WTC11 (cell line): ENCODE data around the gene CLSTN2. TPM values are rescaled to one million over a fixed set of nuclear protein-coding genes. Genes with fewer than 3 reads are reported as not detected.

ENCODE experiments used
- ATAC-seq: fragments of 200-7000 bp; cut with Tn5 transposase; 2 replicates; pipeline ENCODE4 v1.10.0; 2021; ENCODE audit warnings: mild to moderate bottlenecking, moderate library complexity
- CTCF ChIA-PET: fragments of 300-600 bp; sonication (Branson Sonifier 250); formaldehyde crosslinking; loops from one replicate; lab custom pipeline; 2021; ENCODE audit warnings: antibody characterized with exemption; lab: Charles Lee
- POLR2A ChIA-PET: fragments of 350-600 bp; sonication (Branson Sonifier 250); formaldehyde crosslinking; loops from one replicate; lab custom pipeline; 2021; ENCODE audit warnings: antibody characterized with exemption; lab: Charles Lee
- DNase-seq: peaks from one replicate; pipeline ENCODE4 v3.0.0; 2021; ENCODE audit warnings: low spot score
- H3K27ac Mint-ChIP-seq: 2 replicates; pipeline ENCODE4 v1.8.0; 2021; ENCODE audit warnings: mixed read lengths
- H3K27me3 Mint-ChIP-seq: 2 replicates; pipeline ENCODE4 v1.8.0; 2021; ENCODE audit warnings: low read depth, mild to moderate bottlenecking, moderate library complexity, mixed read lengths
- H3K36me3 Mint-ChIP-seq: 2 replicates; pipeline ENCODE4 v1.8.0; 2021; ENCODE audit warnings: mixed read lengths
- H3K4me1 Mint-ChIP-seq: 2 replicates; pipeline ENCODE4 v1.8.0; 2022; ENCODE audit warnings: mixed read lengths
- H3K4me3 Mint-ChIP-seq: 2 replicates; pipeline ENCODE4 v1.8.0; 2021; ENCODE audit warnings: mild to moderate bottlenecking, moderate library complexity, mixed read lengths
- H3K9me3 Mint-ChIP-seq: 2 replicates; pipeline ENCODE4 v1.8.0; 2021; ENCODE audit warnings: mixed read lengths
- CREB1 ChIP-seq: sonication (generic); formaldehyde crosslinking; IDR thresholded peaks from 2 replicates; pipeline ENCODE4 v1.8.0; 2023; ENCODE audit warnings: mild to moderate bottlenecking, missing genetic modification reagents
- FOXP1 ChIP-seq: sonication (generic); formaldehyde crosslinking; IDR thresholded peaks from 2 replicates; pipeline ENCODE4 v1.8.0; 2022; ENCODE audit warnings: missing genetic modification reagents, mild to moderate bottlenecking, moderate library complexity, borderline replicate concordance
- GRHL2 ChIP-seq: fragments of 250-450 bp; sonication (Bioruptor Pico); IDR thresholded peaks from 2 replicates; pipeline ENCODE4 v1.8.0; 2022; ENCODE audit warnings: mild to moderate bottlenecking, moderate library complexity; ENCODE audit not compliant: insufficient replicate concordance, severe bottlenecking
- HMGA2 ChIP-seq: fragments of 250-450 bp; sonication (Bioruptor Pico); IDR thresholded peaks from 2 replicates; pipeline ENCODE4 v1.4.0; 2021; ENCODE audit warnings: mild to moderate bottlenecking, moderate library complexity
- MYBL2 ChIP-seq: sonication (generic); formaldehyde crosslinking; IDR thresholded peaks from 2 replicates; pipeline ENCODE4 v1.8.1; 2023; ENCODE audit warnings: mild to moderate bottlenecking, moderate library complexity, missing genetic modification reagents
- NFE2L1 ChIP-seq: sonication (generic); formaldehyde crosslinking; IDR thresholded peaks from 2 replicates; pipeline ENCODE4 v1.8.1; 2023; ENCODE audit warnings: missing genetic modification reagents
- NR1H2 ChIP-seq: sonication (generic); formaldehyde crosslinking; IDR thresholded peaks from 2 replicates; pipeline ENCODE4 v1.9.0; 2021; ENCODE audit warnings: mild to moderate bottlenecking, moderate library complexity, missing genetic modification reagents
- TP53 ChIP-seq: sonication (generic); formaldehyde crosslinking; IDR thresholded peaks from 2 replicates; pipeline ENCODE4 v1.8.1; 2023; ENCODE audit warnings: mild to moderate bottlenecking, missing genetic modification reagents
- total RNA-seq: library from RNA; stranded (reverse); gene quantifications from 3 replicates; pipeline ENCODE4 v1.2.3, GENCODE V29; 2021
- TF ChIP-seq, protein P1 (sequence below): sonication (generic); formaldehyde crosslinking; conservative IDR thresholded peaks from 2 replicates; pipeline ENCODE4 v1.8.1; 2022; ENCODE audit warnings: mild to moderate bottlenecking, missing genetic modification reagents
- TF ChIP-seq, protein P2 (sequence below): sonication (generic); formaldehyde crosslinking; IDR thresholded peaks from 2 replicates; pipeline ENCODE4 v1.8.1; 2022; ENCODE audit warnings: missing genetic modification reagents, borderline replicate concordance
- TF ChIP-seq, protein P3 (sequence below): fragments of 250-450 bp; sonication (Bioruptor Pico); IDR thresholded peaks from 2 replicates; pipeline ENCODE4 v1.9.0; 2021; ENCODE audit warnings: moderate library complexity, mild to moderate bottlenecking, inconsistent platforms, borderline replicate concordance
- TF ChIP-seq, protein P4 (sequence below): sonication (generic); formaldehyde crosslinking; IDR thresholded peaks from 2 replicates; pipeline ENCODE4 v1.8.1; 2023; ENCODE audit warnings: mild to moderate bottlenecking, missing genetic modification reagents, borderline replicate concordance
- TF ChIP-seq, protein P5 (sequence below): sonication (generic); formaldehyde crosslinking; IDR thresholded peaks from 2 replicates; pipeline ENCODE4 v1.8.0; 2023; ENCODE audit warnings: mild to moderate bottlenecking, missing genetic modification reagents
- TF ChIP-seq, protein P6 (sequence below): sonication (generic); formaldehyde crosslinking; conservative IDR thresholded peaks from 2 replicates; pipeline ENCODE4 v1.8.1; 2023; ENCODE audit warnings: mild to moderate bottlenecking, low read depth, missing genetic modification reagents, moderate library complexity

CLSTN2 gene
- total RNA-seq, 1 experiment from 2014 or later = 0.35 TPM

DNA sequence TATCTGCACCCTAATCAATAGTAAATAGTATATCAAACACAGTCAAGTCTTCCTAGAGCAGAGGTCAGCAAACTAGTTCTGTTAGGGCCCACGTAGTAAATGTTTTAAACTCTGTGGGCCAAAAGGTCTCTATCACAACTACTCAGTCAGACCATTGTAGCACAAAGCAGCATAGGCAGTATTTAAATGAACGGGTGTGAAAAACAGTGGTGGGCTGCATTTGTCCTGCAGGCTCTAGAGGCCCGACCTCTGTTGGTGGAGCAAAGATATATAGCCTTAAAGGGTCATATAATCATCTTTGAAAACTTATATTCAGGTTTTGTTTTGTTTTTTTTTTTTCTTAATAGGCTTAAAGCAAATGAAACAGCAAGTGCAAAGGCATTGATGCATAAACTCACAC, 416.5 kb downstream of the CLSTN2 start:
- H3K4me1 Mint-ChIP-seq = peaks cover 36% of the 10 kb centered on the region
- CTCF ChIA-PET = no interaction called here
- DNase-seq (peak; percentile 14), ATAC-seq (peak; percentile 76)
- H3K36me3 Mint-ChIP-seq = peaks cover 8% of the 10 kb centered on the region
- POLR2A ChIA-PET = no interaction called here
- H3K9me3 Mint-ChIP-seq = peaks cover 19% of the 10 kb centered on the region
- peaks cover 21% of the 10 kb centered on the region for H3K27me3 Mint-ChIP-seq
- TF ChIP-seq, protein P1, sequence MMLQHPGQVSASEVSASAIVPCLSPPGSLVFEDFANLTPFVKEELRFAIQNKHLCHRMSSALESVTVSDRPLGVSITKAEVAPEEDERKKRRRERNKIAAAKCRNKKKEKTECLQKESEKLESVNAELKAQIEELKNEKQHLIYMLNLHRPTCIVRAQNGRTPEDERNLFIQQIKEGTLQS = no peak
- TF ChIP-seq, protein P2, sequence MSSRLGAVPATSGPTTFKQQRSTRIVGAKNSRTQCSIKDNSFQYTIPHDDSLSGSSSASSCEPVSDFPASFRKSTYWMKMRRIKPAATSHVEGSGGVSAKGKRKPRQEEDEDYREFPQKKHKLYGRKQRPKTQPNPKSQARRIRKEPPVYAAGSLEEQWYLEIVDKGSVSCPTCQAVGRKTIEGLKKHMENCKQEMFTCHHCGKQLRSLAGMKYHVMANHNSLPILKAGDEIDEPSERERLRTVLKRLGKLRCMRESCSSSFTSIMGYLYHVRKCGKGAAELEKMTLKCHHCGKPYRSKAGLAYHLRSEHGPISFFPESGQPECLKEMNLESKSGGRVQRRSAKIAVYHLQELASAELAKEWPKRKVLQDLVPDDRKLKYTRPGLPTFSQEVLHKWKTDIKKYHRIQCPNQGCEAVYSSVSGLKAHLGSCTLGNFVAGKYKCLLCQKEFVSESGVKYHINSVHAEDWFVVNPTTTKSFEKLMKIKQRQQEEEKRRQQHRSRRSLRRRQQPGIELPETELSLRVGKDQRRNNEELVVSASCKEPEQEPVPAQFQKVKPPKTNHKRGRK (CRISPR knock-in tag) = no peak
- TF ChIP-seq NFE2L1 (CRISPR knock-in tag) = no peak
- TF ChIP-seq, protein P3, sequence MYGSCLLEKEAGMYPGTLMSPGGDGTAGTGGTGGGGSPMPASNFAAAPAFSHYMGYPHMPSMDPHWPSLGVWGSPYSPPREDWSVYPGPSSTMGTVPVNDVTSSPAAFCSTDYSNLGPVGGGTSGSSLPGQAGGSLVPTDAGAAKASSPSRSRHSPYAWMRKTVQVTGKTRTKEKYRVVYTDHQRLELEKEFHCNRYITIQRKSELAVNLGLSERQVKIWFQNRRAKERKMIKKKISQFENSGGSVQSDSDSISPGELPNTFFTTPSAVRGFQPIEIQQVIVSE = no peak
- no peak for TF ChIP-seq GRHL2
- TF ChIP-seq FOXP1 (CRISPR knock-in tag) = no peak
- no peak for TF ChIP-seq MYBL2
- TF ChIP-seq NR1H2 = no peak
- TF ChIP-seq, protein P4, sequence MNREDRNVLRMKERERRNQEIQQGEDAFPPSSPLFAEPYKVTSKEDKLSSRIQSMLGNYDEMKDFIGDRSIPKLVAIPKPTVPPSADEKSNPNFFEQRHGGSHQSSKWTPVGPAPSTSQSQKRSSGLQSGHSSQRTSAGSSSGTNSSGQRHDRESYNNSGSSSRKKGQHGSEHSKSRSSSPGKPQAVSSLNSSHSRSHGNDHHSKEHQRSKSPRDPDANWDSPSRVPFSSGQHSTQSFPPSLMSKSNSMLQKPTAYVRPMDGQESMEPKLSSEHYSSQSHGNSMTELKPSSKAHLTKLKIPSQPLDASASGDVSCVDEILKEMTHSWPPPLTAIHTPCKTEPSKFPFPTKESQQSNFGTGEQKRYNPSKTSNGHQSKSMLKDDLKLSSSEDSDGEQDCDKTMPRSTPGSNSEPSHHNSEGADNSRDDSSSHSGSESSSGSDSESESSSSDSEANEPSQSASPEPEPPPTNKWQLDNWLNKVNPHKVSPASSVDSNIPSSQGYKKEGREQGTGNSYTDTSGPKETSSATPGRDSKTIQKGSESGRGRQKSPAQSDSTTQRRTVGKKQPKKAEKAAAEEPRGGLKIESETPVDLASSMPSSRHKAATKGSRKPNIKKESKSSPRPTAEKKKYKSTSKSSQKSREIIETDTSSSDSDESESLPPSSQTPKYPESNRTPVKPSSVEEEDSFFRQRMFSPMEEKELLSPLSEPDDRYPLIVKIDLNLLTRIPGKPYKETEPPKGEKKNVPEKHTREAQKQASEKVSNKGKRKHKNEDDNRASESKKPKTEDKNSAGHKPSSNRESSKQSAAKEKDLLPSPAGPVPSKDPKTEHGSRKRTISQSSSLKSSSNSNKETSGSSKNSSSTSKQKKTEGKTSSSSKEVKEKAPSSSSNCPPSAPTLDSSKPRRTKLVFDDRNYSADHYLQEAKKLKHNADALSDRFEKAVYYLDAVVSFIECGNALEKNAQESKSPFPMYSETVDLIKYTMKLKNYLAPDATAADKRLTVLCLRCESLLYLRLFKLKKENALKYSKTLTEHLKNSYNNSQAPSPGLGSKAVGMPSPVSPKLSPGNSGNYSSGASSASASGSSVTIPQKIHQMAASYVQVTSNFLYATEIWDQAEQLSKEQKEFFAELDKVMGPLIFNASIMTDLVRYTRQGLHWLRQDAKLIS (CRISPR knock-in tag) = no peak
- TF ChIP-seq HMGA2 (CRISPR knock-in tag) = no peak
- TF ChIP-seq CREB1 (CRISPR knock-in tag) = no peak
- no peak for TF ChIP-seq TP53 (CRISPR knock-in tag)
- TF ChIP-seq, protein P5, sequence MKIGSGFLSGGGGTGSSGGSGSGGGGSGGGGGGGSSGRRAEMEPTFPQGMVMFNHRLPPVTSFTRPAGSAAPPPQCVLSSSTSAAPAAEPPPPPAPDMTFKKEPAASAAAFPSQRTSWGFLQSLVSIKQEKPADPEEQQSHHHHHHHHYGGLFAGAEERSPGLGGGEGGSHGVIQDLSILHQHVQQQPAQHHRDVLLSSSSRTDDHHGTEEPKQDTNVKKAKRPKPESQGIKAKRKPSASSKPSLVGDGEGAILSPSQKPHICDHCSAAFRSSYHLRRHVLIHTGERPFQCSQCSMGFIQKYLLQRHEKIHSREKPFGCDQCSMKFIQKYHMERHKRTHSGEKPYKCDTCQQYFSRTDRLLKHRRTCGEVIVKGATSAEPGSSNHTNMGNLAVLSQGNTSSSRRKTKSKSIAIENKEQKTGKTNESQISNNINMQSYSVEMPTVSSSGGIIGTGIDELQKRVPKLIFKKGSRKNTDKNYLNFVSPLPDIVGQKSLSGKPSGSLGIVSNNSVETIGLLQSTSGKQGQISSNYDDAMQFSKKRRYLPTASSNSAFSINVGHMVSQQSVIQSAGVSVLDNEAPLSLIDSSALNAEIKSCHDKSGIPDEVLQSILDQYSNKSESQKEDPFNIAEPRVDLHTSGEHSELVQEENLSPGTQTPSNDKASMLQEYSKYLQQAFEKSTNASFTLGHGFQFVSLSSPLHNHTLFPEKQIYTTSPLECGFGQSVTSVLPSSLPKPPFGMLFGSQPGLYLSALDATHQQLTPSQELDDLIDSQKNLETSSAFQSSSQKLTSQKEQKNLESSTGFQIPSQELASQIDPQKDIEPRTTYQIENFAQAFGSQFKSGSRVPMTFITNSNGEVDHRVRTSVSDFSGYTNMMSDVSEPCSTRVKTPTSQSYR (CRISPR knock-in tag) = no peak
- TF ChIP-seq, protein P6, sequence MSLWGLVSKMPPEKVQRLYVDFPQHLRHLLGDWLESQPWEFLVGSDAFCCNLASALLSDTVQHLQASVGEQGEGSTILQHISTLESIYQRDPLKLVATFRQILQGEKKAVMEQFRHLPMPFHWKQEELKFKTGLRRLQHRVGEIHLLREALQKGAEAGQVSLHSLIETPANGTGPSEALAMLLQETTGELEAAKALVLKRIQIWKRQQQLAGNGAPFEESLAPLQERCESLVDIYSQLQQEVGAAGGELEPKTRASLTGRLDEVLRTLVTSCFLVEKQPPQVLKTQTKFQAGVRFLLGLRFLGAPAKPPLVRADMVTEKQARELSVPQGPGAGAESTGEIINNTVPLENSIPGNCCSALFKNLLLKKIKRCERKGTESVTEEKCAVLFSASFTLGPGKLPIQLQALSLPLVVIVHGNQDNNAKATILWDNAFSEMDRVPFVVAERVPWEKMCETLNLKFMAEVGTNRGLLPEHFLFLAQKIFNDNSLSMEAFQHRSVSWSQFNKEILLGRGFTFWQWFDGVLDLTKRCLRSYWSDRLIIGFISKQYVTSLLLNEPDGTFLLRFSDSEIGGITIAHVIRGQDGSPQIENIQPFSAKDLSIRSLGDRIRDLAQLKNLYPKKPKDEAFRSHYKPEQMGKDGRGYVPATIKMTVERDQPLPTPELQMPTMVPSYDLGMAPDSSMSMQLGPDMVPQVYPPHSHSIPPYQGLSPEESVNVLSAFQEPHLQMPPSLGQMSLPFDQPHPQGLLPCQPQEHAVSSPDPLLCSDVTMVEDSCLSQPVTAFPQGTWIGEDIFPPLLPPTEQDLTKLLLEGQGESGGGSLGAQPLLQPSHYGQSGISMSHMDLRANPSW (CRISPR knock-in tag) = no peak
- no peak overlapping the region for H3K4me3 Mint-ChIP-seq
- no peak overlapping the region for H3K27ac Mint-ChIP-seq
